Measurements from ENCODE around the gene IMPDH2. TPM values are rescaled to one million over a fixed set of nuclear protein-coding genes. Genes with fewer than 3 reads are reported as not detected.
A peak's percentile ranks its signal among the peaks of the same experiment; 100 is the strongest.

The IMPDH2 gene
- total and polyA plus RNA-seq, 9 donors = 211 to 290 (median 254) TPM

DNA sequence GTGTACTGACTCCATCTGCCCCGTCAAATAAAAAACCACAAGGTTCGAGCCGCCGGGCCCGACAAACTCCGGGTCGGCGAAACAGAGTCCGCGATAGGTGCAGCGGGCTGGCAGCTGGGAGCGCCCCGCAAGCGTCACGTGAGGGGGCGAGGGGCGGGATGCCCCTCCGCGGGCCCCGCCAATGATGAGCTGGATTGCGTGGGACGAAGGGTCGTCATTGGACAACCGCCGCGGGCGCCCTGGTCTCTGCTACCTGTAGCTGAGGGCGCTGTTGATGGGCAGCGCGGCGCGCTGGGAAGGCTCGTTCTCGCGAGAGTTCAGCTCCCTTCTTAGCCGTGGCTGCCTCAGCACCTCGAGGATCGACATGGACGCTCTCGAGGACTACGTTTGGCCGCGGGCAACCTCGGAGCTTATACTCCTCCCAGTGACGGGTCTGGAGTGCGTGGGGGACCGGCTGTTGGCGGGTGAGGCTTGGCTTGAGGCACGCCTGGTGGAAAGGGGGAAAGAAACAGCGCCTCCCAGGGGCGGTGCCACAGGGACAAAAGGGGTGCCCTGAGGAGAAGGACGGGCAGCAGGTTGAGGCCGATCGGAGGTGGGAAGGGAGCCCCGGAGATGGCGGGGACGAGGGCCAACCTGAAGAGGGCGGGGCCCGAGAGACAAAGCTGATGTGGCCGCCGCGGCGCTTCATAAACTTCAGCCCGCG is 22.0 kb downstream of the IMPDH2 start, which contains the start of gene WDR6:
Gene WDR6 (plus strand): TSS at position 324 of the 703 bp plus-strand sequence. CDS start 41 bp downstream, at position 365.
- Histone ChIP-seq H3K4me1 (ENCODE audit: control insufficient read depth, insufficient read depth, low read length) (peaks cover 25% of the 10 kb centered on the region), H3K36me3 (ENCODE audit: control insufficient read depth, insufficient read depth, low read length) (peaks cover 7% of the 10 kb centered on the region), H3K27ac (ENCODE audit: low read length) (peak within 1 kb of the TSS; percentile 99), H3K9me3 (replicated peaks; ENCODE audit: control insufficient read depth, low read depth, low read length) (no peaks in the 10 kb centered on the region), H3K27me3 (ENCODE audit: control insufficient read depth, insufficient read depth, low read length) (no peaks in the 10 kb centered on the region), H3K4me3 (ENCODE audit: low read length) (peak within 1 kb of the TSS; percentile 97)
- under 1% methylated on average over 65 of the region's 65 CpGs for WGBS (ENCODE audit: insufficient coverage)
- peak; percentile 98 for DNase-seq

DNA sequence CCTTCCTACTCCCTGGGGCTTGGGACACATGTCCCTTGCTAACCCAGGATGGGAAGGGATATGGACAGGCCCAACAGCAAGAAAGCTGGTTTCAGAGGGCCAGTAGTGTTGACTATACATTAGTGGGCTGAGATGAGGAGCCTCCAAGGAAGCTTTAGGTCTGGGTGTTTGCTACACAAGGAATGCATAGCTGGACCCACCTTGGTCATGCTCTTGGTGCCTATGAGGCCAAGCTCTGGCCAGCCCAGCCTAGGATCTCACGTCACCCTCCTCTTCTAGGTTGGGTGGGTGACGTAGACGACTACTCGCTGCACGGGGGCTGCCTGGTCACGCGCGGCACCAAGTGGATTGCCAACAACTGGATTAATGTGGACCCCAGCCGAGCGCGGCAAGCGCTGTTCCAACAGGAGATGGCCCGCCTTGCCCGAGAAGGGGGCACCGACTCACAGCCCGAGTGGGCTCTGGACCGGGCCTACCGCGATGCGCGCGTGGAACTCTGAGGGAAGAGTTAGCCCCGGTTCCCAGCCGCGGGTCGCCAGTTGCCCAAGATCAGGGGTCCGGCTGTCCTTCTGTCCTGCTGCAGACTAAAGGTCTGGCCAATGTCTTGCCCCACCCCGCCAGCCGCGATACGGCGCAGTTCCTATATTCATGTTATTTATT is 22.7 kb downstream of the IMPDH2 start:
- H3K27me3 ChIP-seq (ENCODE audit: control insufficient read depth, insufficient read depth, low read length) = no peaks in the 10 kb centered on the region
- peak overlapping the region; percentile 99 for H3K27ac ChIP-seq (ENCODE audit: low read length)
- peak overlapping the region; percentile 97 for H3K4me3 ChIP-seq (ENCODE audit: low read length)
- no peaks in the 10 kb centered on the region for H3K9me3 ChIP-seq (replicated peaks; ENCODE audit: control insufficient read depth, low read depth, low read length)
- 2% methylated on average over 21 of the region's 32 CpGs for WGBS (ENCODE audit: insufficient coverage)
- peak; percentile 64 for DNase-seq
- H3K4me1 ChIP-seq (ENCODE audit: control insufficient read depth, insufficient read depth, low read length) = peaks cover 21% of the 10 kb centered on the region
- H3K36me3 ChIP-seq (ENCODE audit: control insufficient read depth, insufficient read depth, low read length) = peaks cover 2% of the 10 kb centered on the region

DNA sequence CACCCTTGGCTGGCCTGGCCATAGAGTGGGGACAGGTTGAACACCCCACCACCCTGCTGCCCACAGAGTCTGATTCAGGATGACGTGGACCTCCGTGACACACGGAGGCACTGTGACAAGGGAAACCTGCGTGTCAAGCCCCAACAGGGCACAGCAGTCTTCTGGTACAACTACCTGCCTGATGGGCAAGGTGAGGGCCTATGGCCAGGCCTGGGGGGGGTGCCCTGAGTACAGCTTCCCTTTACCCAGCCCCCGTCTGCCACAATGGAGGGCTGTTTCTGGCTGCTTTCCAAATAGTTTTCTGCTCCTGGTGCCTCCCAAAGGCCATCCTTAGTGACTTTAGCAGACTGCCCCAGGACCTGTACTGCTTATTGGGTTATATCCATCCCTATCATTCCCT is 23.2 kb downstream of the IMPDH2 start:
- Histone ChIP-seq H3K9me3 (replicated peaks; ENCODE audit: control insufficient read depth, low read depth, low read length) (no peaks in the 10 kb centered on the region), H3K4me3 (ENCODE audit: low read length) (peak overlapping the region; percentile 97), H3K4me1 (ENCODE audit: control insufficient read depth, insufficient read depth, low read length) (peaks cover 20% of the 10 kb centered on the region), H3K36me3 (ENCODE audit: control insufficient read depth, insufficient read depth, low read length) (no peaks in the 10 kb centered on the region), H3K27me3 (ENCODE audit: control insufficient read depth, insufficient read depth, low read length) (no peaks in the 10 kb centered on the region), H3K27ac (ENCODE audit: low read length) (peak overlapping the region; percentile 99)
- DNase-seq = peak; percentile 33
- 92% methylated on average over 4 of the region's 5 CpGs for WGBS (ENCODE audit: insufficient coverage)

DNA sequence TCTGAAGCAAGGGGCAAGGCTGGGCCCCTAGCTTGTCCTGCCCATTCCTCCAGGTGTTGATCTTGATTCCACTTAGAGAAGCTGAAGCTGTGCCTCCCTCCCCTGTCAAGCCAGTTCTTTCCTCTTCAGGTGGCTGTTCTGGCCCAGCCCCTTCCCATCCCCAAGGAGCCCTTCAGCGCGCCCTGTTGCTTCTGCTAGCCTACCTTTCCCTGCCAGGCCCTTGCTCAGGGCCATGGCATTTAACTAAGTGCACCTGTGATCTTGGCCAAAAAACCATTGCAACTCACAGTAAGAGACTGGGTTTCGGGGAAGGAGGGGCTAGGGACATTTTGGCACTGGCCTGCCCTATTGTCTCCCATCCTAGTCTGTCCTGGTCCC is 23.9 kb downstream of the IMPDH2 start:
- H3K4me1 ChIP-seq (ENCODE audit: control insufficient read depth, insufficient read depth, low read length) = peaks cover 20% of the 10 kb centered on the region
- DNase-seq = no peak
- no peak overlapping the region for H3K27ac ChIP-seq (ENCODE audit: low read length)
- no peaks in the 10 kb centered on the region for H3K36me3 ChIP-seq (ENCODE audit: control insufficient read depth, insufficient read depth, low read length)
- H3K27me3 ChIP-seq (ENCODE audit: control insufficient read depth, insufficient read depth, low read length) = no peaks in the 10 kb centered on the region
- 97% methylated on average over 3 of the region's 3 CpGs for WGBS (ENCODE audit: insufficient coverage)
- H3K9me3 ChIP-seq (replicated peaks; ENCODE audit: control insufficient read depth, low read depth, low read length) = no peaks in the 10 kb centered on the region
- H3K4me3 ChIP-seq (ENCODE audit: low read length) = no peak overlapping the region

DNA sequence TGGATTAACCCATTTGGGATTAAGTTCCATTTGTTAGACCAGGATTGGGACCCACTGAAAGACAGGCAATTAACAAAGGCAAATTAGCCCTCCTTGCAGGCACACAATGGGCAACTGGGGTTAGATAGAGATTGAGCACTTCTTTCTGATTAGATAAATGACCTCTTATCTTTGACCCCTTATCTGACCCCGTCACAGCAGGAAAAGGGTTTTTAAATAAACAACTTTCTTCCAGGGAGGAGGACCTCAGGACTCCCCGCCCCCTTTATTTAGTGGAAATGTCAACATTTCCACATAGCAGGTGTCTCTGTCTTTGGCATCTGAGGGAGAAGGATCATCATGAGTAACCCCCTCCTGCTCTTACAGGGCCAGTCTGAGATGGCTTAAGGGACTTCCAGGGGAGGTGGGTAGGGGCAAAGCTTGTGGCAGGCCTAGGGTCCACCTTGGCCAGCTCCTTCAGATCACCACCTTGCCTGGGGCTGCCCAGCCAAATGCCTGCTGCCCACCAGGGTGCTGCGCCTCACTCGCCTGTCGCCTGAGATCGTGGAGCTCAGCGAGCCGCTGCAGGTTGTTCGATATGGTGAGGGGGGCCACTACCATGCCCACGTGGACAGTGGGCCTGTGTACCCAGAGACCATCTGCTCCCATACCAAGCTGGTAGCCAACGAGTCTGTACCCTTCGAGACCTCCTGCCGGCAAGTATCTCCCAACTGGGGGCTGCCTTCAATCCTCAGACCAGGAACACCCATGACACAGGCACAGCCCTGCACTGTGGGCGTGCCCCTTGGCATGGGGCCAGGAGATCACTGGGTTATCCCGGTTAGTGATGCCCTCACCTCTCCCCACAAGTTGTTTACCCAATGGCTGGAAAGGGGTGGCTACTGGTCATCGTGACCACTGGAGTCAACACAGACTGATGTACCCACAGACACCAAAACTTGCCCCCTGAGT is 24.6 kb downstream of the IMPDH2 start:
- 87% methylated on average over 14 of the region's 16 CpGs for WGBS (ENCODE audit: insufficient coverage)
- H3K4me1 ChIP-seq (ENCODE audit: control insufficient read depth, insufficient read depth, low read length) = peaks cover 20% of the 10 kb centered on the region
- DNase-seq = peak; percentile 31
- H3K27me3 ChIP-seq (ENCODE audit: control insufficient read depth, insufficient read depth, low read length) = no peaks in the 10 kb centered on the region
- H3K9me3 ChIP-seq (replicated peaks; ENCODE audit: control insufficient read depth, low read depth, low read length) = no peaks in the 10 kb centered on the region
- H3K36me3 ChIP-seq (ENCODE audit: control insufficient read depth, insufficient read depth, low read length) = no peaks in the 10 kb centered on the region
- H3K4me3 ChIP-seq (ENCODE audit: low read length) = no peak overlapping the region
- no peak overlapping the region for H3K27ac ChIP-seq (ENCODE audit: low read length)

DNA sequence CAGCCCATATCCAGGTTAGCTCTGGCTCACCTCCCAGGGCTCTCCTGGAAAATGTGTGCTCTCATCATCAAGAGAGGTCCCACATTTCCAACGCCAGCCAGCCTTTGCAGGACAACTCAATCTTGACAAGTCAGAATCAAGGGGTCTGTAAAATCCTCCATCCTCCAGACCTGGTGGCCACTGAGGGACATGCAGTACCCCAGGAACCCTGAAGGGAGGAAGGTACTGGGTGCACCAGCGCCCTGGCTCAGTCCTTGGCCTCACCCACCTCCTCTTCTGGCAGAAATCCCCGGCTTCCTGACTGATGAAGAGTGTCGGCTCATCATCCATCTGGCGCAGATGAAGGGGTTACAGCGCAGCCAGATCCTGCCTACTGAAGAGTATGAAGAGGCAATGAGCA is 28.0 kb downstream of the IMPDH2 start:
- DNase-seq = no peak
- H3K27me3 ChIP-seq (ENCODE audit: control insufficient read depth, insufficient read depth, low read length) = no peaks in the 10 kb centered on the region
- H3K36me3 ChIP-seq (ENCODE audit: control insufficient read depth, insufficient read depth, low read length) = peaks cover 8% of the 10 kb centered on the region
- no peaks in the 10 kb centered on the region for H3K9me3 ChIP-seq (replicated peaks; ENCODE audit: control insufficient read depth, low read depth, low read length)
- no peak overlapping the region for H3K4me3 ChIP-seq (ENCODE audit: low read length)
- 89% methylated on average over 5 of the region's 6 CpGs for WGBS (ENCODE audit: insufficient coverage)
- H3K4me1 ChIP-seq (ENCODE audit: control insufficient read depth, insufficient read depth, low read length) = peaks cover 3% of the 10 kb centered on the region
- H3K27ac ChIP-seq (ENCODE audit: low read length) = no peak overlapping the region

DNA sequence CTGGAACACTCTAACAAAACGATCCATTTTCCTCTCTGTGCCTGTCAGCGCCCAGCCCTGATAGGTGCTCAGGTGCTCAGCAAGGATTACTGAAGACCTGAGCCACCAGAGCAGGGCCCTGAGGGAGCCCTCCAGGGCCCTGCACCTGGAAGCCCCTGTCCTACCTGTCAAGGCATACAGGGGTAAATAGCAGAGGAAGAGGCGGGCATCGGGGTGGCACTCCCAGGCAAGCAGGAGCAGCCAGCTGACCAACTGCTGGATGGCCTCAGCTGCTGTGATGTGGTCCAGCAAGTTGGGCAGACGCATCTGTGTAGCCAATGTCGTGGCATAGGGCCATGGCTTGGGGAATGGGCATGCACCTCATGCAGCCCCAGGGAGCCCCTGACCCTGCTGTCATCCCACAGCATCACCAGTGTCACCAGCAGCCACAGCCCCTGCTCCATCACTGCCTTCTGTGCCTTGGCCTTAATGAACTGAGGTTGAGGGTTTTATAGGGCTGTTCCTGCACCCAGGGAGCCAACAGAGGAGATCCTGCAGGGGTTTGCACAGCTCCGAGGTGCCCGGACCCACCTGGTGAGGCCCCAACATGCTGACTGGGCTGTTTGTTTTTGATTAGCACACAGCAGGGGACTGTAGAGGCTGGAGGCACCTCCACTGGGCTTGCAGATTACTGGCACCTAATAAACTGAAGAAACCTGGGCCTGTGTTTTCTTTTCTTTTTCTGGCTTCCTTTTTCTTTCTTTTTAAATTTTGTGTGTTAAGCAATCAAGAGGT is 29.9 kb downstream of the IMPDH2 start:
- H3K27ac ChIP-seq (ENCODE audit: low read length) = no peak overlapping the region
- 66% methylated on average over 6 of the region's 8 CpGs for WGBS (ENCODE audit: insufficient coverage)
- peaks cover 10% of the 10 kb centered on the region for H3K36me3 ChIP-seq (ENCODE audit: control insufficient read depth, insufficient read depth, low read length)
- no peak for DNase-seq
- H3K4me3 ChIP-seq (ENCODE audit: low read length) = no peak overlapping the region
- no peaks in the 10 kb centered on the region for H3K27me3 ChIP-seq (ENCODE audit: control insufficient read depth, insufficient read depth, low read length)
- H3K9me3 ChIP-seq (replicated peaks; ENCODE audit: control insufficient read depth, low read depth, low read length) = no peaks in the 10 kb centered on the region
- H3K4me1 ChIP-seq (ENCODE audit: control insufficient read depth, insufficient read depth, low read length) = no peaks in the 10 kb centered on the region

DNA sequence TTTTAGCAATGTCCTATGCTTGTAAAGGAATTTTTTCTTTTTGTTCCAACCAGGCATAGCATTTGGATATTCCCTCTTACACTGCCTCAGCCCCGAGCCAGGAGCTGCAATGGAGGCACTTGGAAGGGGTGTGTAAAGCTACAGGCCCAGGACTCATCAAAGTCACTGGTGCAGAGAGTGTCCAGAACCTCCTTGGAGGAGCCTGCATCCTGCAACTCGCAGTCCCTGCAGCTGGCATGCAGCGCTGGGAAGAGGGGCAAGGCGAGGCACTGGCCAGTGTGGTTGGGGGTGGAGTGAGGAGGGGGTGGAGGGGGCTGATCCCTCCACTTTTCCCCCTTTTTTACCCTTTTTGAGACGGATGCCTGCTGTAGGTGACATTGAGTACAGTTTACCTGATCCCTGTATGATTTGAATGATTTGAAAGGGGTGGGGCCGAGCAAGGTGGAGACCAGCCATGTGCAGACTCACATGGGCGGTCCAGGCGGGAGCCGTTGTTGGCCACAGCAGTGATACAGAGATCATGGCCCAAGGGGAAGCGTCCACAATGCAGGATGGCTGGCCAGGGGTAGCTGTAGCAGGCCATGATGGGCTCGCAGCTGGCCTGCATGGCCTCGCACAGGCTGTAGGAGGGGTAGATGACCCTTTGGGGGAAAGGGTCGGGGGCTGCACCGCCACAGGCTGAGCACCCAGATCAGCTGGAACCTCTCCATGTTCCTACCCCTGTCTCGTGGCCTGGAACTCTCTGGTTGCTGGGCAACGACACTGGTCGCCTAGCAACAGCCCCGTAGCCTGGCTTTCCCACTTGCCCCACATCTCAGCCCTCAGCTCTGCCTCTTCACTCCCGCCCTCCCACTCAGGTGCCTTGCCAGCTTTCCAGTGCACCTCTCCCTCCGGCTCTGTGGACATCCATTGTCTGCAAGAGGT is 31.2 kb downstream of the IMPDH2 start:
- H3K36me3 ChIP-seq (ENCODE audit: control insufficient read depth, insufficient read depth, low read length) = peaks cover 13% of the 10 kb centered on the region
- no peaks in the 10 kb centered on the region for H3K4me1 ChIP-seq (ENCODE audit: control insufficient read depth, insufficient read depth, low read length)
- H3K9me3 ChIP-seq (replicated peaks; ENCODE audit: control insufficient read depth, low read depth, low read length) = no peaks in the 10 kb centered on the region
- no peaks in the 10 kb centered on the region for H3K27me3 ChIP-seq (ENCODE audit: control insufficient read depth, insufficient read depth, low read length)
- no peak overlapping the region for H3K27ac ChIP-seq (ENCODE audit: low read length)
- DNase-seq = no peak
- H3K4me3 ChIP-seq (ENCODE audit: low read length) = no peak overlapping the region
- 55% methylated on average over 16 of the region's 20 CpGs for WGBS (ENCODE audit: insufficient coverage)

DNA sequence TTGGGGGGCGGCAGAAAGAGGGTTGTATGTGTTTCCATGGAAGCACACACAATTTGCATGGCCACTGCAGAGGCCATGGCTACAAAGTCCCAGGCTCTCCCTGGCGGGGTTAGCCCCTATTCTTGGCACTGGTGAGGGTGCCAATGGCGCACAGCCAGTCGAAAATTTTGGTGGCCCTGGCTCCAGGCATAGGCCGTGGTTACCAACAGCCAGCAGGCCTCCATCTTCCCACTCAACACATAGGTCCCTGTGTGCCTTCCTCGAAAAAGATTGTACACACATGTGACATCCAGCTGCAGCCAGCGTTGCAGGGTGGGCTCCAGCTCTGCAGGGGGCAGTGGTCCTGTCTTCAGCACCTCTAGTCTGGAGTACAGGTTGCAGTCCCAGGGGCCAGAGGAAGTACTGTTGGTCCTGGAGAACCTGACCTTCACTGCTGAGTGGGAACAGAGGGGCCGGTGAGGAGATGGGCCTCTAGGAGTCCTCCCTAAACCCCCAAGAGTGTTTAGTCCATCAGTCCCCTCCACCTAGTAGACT is 32.0 kb downstream of the IMPDH2 start:
- no peaks in the 10 kb centered on the region for H3K9me3 ChIP-seq (replicated peaks; ENCODE audit: control insufficient read depth, low read depth, low read length)
- no peak overlapping the region for H3K27ac ChIP-seq (ENCODE audit: low read length)
- no peak overlapping the region for H3K4me3 ChIP-seq (ENCODE audit: low read length)
- H3K27me3 ChIP-seq (ENCODE audit: control insufficient read depth, insufficient read depth, low read length) = no peaks in the 10 kb centered on the region
- no peak for DNase-seq
- H3K4me1 ChIP-seq (ENCODE audit: control insufficient read depth, insufficient read depth, low read length) = no peaks in the 10 kb centered on the region
- 77% methylated on average over 6 of the region's 8 CpGs for WGBS (ENCODE audit: insufficient coverage)
- peaks cover 13% of the 10 kb centered on the region for H3K36me3 ChIP-seq (ENCODE audit: control insufficient read depth, insufficient read depth, low read length)
